ENCODE results near the gene NQO1. TPM values are rescaled to one million over a fixed set of nuclear protein-coding genes. Genes with fewer than 3 reads are reported as not detected.
"Not testable (repeated sequence)": the region's sequence is repeated elsewhere in the genome, so short reads cannot be mapped to it uniquely, and the experiment has no call there.

The NQO1 gene
- total RNA-seq, 1 donor from 2014 or later = 36.2 TPM

DNA sequence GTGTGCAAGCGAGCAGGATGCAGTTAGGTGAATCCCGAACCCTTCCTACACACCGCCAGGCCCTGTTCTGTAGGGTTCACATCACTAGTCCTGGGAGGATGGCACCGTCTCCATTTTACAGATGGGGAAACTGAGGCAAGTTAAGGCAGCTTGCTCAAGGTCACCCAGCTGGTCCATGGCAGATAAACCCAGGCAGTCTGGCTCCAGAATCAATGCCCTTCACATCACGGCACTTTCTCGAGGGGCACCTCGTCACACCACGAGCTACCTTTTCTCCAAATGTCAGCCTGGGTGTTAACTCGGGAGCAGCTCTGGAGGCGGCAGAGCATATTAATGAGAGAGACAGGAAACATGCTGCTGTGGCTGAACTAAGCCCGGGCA lies 18.9 kb upstream of the NQO1 start:
- ATAC-seq (no peak), DNase-seq (no peak)
- intact Hi-C loops (cut with micrococcal nuclease) = no loop called here

- DNase-seq = no peak
- intact Hi-C loops (cut with micrococcal nuclease) = no loop called here
- no peak for ATAC-seq
Observed at GRCh38 chr16:69744363-69745231, 18.2 kb upstream of the NQO1 start.

GRCh38 chr16:69741951-69742904 lies 15.9 kb upstream of the NQO1 start:
- ATAC-seq (peak; percentile 65), DNase-seq (peak; percentile 86)
- intact Hi-C loops (cut with micrococcal nuclease) = no loop called here

DNA sequence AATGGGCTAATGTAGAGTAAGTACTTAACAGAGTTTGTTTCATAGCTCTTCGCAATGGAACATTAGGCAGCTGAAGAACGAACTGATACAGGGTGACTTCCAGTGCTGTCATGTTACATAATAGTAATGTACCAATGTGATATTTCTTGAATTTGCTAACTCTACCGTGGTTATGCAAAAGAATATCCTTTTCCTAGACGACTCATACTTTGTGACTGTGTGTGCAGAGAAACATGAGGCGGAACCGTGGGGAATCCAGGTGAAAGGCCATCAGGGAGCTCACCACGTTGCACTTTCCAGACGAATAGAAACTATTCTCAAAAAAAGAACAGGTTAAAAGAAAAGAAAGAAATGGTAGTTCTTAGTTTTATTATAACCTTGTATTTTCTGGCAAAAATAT lies 15.2 kb upstream of the NQO1 start:
- intact Hi-C loops (cut with micrococcal nuclease) = no loop called here
- ATAC-seq = no peak
- no peak for DNase-seq

- intact Hi-C loops (cut with micrococcal nuclease) = no loop called here
- no peak for DNase-seq
- ATAC-seq = no peak
Observed at GRCh38 chr16:69732101-69732500, 5.7 kb upstream of the NQO1 start.

DNA sequence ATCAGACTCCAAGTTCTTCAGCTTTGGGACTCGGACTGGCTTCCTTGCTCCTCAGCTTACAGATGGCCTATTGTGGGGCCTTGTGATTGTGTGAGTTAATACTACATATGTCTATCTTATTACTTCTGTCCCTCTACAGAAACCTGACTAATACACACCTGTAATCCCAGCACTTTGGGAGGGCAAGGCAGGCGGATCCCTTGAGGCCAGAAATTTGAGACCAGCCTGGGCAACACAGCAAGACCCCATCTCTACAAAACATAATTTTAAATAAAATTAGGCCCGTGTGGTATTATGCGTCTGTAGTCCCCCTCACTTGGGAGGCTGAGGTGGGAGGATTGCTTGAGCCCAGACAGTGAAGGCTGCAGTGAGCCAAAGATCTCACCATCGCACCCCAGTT lies 4.9 kb upstream of the NQO1 start:
- intact Hi-C loops (cut with micrococcal nuclease); ATAC-seq; DNase-seq: not testable (repeated sequence)

- intact Hi-C loops (cut with micrococcal nuclease); DNase-seq; ATAC-seq: not testable (repeated sequence)
Observed at GRCh38 chr16:69729030-69729429, 2.7 kb upstream of the NQO1 start.

GRCh38 chr16:69727916-69728270 lies 1.5 kb upstream of the NQO1 start:
- intact Hi-C loops (cut with micrococcal nuclease) = no loop called here
- no peak for ATAC-seq
- DNase-seq = peak; percentile 62

DNA sequence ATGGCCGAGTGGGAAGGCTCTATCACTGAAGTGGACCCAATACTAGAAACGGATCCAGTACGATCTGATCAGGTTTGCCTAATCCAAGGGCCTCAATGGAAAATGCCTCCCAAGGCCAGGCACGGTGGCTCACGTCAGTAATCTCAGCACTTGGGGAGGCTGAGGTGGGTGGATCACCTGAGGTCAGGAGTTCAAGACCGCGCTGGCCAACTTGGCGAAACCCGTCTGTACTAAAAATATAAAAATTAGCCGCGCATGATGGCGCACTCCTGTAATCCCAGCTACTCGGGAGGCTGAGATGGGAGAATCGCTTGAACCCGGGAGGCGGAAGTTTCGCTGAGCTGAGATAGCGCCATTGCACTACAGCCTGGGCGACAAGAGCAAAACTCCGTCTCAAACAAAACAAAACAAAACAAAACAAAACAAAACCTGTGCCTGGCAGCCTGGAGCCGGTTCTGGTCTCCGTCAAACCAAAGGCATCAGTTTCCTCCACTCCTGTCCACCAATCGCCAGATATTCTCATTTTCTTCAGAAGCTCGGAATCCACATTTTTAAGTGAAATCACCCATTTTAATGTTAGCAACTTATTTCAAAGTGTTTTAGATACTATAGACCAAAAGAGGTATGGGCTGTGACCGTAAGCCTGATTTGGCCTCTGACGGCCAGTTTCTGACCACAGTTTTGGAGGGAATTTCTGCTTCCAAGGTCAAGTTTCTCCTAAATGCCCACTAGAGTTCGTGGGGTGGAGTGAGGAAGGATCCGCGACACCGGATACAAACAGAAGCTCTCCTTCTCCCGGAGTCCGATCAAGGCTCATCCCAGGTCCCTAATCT lies 664 bp downstream of the NQO1 start:
- intact Hi-C loops (cut with micrococcal nuclease) = no loop called here
- no peak for ATAC-seq
- DNase-seq = no peak

DNA sequence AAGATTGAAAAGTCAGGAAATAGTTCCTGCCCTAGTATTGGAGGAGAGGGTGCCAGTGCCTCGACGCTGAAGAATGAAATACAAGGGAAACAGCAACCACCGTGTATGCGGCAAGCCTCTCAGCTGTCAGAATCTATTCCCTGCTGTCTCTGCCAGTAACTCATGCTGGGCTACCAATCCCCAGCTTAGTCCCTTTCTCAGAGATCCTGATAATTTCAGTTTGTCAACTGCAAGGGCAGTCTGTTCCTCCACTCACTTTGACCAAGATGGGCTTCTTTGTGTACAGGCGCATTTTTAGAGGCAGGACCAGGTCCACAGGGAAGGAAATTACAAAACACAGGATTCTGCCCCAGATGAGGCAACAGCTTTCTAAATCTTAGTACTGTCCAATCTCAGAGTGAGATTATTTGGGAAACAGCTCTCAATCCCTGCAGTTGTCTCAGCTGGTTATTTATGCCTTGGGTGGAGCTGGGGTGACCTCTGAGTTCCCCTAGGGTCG lies 1.3 kb downstream of the NQO1 start:
- intact Hi-C loops (cut with micrococcal nuclease) = no loop called here
- no peak for DNase-seq
- no peak for ATAC-seq

DNA sequence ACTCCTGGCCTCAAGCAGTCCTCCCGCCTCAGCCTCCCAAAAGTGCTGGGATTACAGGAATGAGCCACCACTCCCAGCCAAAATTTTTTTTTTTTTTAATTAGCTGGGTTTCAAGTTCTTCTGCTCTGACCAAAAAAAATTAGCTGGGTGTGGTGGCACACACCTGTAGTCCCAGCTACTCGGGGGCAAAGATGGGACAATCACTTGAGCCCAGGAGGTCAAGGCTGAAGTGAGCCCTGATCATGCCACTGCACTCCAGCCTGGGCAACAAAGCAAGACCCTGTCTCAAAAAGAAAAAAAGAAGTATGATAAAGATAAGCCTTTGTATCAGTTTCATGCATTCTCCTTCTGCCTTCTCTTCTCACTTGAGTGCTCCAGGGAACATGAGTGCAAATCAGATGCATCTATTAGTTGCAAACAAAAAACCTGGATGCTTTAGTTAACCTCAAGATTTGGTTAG lies 1.9 kb downstream of the NQO1 start:
- intact Hi-C loops (cut with micrococcal nuclease) = no loop called here
- DNase-seq (no peak), ATAC-seq (no peak)

- intact Hi-C loops (cut with micrococcal nuclease) = no loop called here
- DNase-seq (no peak), ATAC-seq (no peak)
Observed at GRCh38 chr16:69721441-69721957, 4.9 kb downstream of the NQO1 start.

DNA sequence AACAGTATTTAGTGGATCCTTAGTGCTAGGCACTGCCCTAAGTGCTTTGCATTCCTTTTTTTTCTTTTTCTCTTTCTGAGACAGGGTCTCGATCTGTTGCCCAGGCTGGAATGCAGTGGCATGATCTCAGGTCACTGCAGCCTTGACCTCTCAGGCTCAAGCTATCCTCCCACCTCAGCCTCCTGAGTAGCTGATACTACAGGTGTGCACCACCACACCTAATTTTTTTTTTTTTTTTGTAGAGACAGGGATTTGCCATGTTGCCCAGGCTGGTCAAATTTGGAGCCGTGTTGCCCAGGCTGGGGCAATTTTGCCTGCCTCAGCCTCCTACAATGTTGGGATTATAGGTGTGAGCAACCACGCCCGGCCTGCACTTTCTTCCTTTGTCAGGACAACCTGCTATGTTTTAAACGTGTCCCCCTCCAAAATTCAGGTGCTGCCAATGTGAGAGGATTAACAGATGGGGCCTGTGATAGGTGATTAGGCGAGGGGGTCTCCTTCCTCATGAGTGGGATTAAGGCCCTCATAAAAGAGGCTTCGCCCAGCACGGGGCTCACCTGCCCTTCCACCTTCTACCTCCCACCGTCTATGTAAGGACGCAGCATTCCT lies 5.4 kb downstream of the NQO1 start:
- no peak for ATAC-seq
- intact Hi-C loops (cut with micrococcal nuclease) = no loop called here
- no peak for DNase-seq

- intact Hi-C loops (cut with micrococcal nuclease) = no loop called here
- DNase-seq = no peak
- no peak for ATAC-seq
Observed at GRCh38 chr16:69718111-69718764, 8.1 kb downstream of the NQO1 start.

DNA sequence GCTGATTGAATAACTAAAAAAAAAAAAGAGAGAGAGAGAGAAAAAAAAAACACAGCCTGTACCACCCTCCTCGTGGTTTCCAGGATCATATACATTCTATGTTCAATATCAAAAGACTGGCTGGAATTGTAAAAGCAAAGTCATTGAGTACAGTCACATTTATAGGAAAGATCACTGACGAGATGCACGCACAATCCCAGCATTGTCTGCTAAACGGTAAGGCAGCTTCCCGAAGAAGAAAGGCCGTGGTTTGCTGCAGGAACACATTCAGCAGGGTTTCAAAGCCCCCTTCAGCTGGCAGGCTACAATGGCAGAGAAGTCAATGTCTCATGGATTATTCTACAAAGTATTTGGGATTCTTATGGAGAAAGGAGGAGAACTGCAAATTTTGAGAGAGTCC lies 9.3 kb downstream of the NQO1 start:
- no peak for DNase-seq
- ATAC-seq = no peak
- intact Hi-C loops (cut with micrococcal nuclease) = no loop called here

GRCh38 chr16:69712914-69713581 lies 13.3 kb downstream of the NQO1 start:
- DNase-seq (no peak), ATAC-seq (no peak)
- intact Hi-C loops (cut with micrococcal nuclease) = no loop called here

DNA sequence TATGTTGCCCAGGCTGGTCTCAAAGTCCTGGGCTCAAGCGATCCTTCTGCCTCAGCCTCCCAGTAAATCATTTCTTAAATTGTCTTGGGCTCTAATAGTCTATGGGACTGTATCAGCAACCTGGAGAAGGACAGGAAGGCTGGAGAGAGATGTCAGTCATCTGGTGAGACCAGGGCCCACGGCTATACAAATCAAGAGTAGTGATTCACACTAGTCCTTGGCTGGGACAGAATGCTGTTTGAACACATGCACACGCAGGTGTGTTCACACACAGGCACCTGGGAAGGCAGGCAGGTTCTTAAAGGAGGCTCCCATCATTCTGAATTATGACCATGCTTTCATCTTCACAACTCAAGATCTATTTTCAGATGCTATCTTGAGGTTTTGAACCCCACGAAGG lies 14.1 kb downstream of the NQO1 start:
- intact Hi-C loops (cut with micrococcal nuclease) = no loop called here

More for the DNA sequence above, 14.1 kb downstream of the NQO1 start:
- no peak for ATAC-seq
- DNase-seq = no peak

All from left ventricle myocardium superior (tissue), 1 donor.